AG09309 (cell line): ENCODE measurements around the gene MRPS30.
A peak's percentile ranks its signal among the peaks of the same experiment; 100 is the strongest.
"Not testable (repeated sequence)": the region's sequence is repeated elsewhere in the genome, so short reads cannot be mapped to it uniquely, and the experiment has no call there.

Experiments used
- DNase-seq: peaks from one replicate; pipeline ENCODE4 v3.0.0-alpha.2; 2010; ENCODE audit warnings: low read depth
- H3K4me3 ChIP-seq: 2 replicates; pipeline ENCODE4 v1.5.1; 2011; ENCODE audit warnings: mild to moderate bottlenecking, low read depth, low read length, moderate library complexity; ENCODE audit not compliant: control insufficient read depth
- CTCF ChIP-seq: IDR thresholded peaks from 2 replicates; pipeline ENCODE4 v1.5.1; 2011; ENCODE audit warnings: mild to moderate bottlenecking, low read depth, low read length, inconsistent platforms; ENCODE audit not compliant: insufficient read depth, control insufficient read depth; ENCODE audit errors: missing control alignments

MRPS30 gene

GRCh38 chr5:44808435-44809214, at the start of gene MRPS30:
Gene MRPS30 (plus strand): TSS chr5:44808947. CDS start chr5:44808963, 16 bp downstream.
- TF ChIP-seq CTCF: peak; percentile 29
- DNase-seq: peak; percentile 95
- H3K4me3 ChIP-seq: peak within 1 kb of the TSS; percentile 88

- DNase-seq: no peak
- no peak overlapping the region for H3K4me3 ChIP-seq
- TF ChIP-seq CTCF: no peak
Measured at GRCh38 chr5:44769200-44769876, 39.4 kb upstream of the MRPS30 start.

GRCh38 chr5:44769877-44770209, 38.9 kb upstream of the MRPS30 start:
- no peak for DNase-seq
- TF ChIP-seq CTCF: no peak
- H3K4me3 ChIP-seq: no peak overlapping the region

GRCh38 chr5:44770780-44771717, 37.7 kb upstream of the MRPS30 start:
- DNase-seq: no peak
- no peak overlapping the region for H3K4me3 ChIP-seq
- no peak for TF ChIP-seq CTCF

GRCh38 chr5:44772397-44772796, 36.4 kb upstream of the MRPS30 start:
- not testable (repeated sequence) for H3K4me3 ChIP-seq, DNase-seq

- peak; percentile 37 for DNase-seq
- peak; percentile 48 for TF ChIP-seq CTCF
Measured at GRCh38 chr5:44774279-44774880, 34.4 kb upstream of the MRPS30 start.

More at GRCh38 chr5:44774279-44774880, 34.4 kb upstream of the MRPS30 start:
- no peak overlapping the region for H3K4me3 ChIP-seq
